GM06990 (cell line): ENCODE results near the gene NLE1.
"Not testable (repeated sequence)": the region's sequence is repeated elsewhere in the genome, so short reads cannot be mapped to it uniquely, and the experiment has no call there.

Experiments
- DNase-seq: peaks from one replicate; pipeline ENCODE4 v3.0.0-alpha.2; 2011; ENCODE audit not compliant: insufficient read length; ENCODE audit errors: extremely low read depth
- H3K27me3 ChIP-seq: replicated peaks from 2 replicates; pipeline ENCODE4 v1.6.0; 2011; ENCODE audit warnings: low read length; ENCODE audit not compliant: control insufficient read depth, insufficient read depth
- H3K36me3 ChIP-seq: 2 replicates; pipeline ENCODE4 v1.5.1; 2011; ENCODE audit warnings: low read length; ENCODE audit not compliant: control insufficient read depth, insufficient read depth
- H3K4me3 ChIP-seq: replicated peaks from 2 replicates; pipeline ENCODE4 v1.5.1; 2011; ENCODE audit warnings: low read depth, mild to moderate bottlenecking, control low read depth, low read length
- CTCF ChIP-seq: IDR thresholded peaks from 2 replicates; pipeline ENCODE4 v1.5.1; 2011; ENCODE audit warnings: low read length, control low read depth, mild to moderate bottlenecking, inconsistent platforms; ENCODE audit not compliant: insufficient read depth, poor library complexity, severe bottlenecking

Gene NLE1

GRCh38 chr17:35185849-35186248 lies 43.7 kb upstream of the NLE1 start:
- TF ChIP-seq CTCF, result no peak
- Histone ChIP-seq H3K4me3 (no peak overlapping the region), H3K27me3 (no peaks in the 10 kb centered on the region), H3K36me3 (no peaks in the 10 kb centered on the region)
- DNase-seq, result no peak

- DNase-seq, result no peak
- Histone ChIP-seq H3K36me3 (no peaks in the 10 kb centered on the region), H3K4me3 (no peak overlapping the region), H3K27me3 (no peaks in the 10 kb centered on the region)
- TF ChIP-seq CTCF, result no peak
Measured at GRCh38 chr17:35184274-35184673, 42.2 kb upstream of the NLE1 start.

GRCh38 chr17:35183332-35183731 lies 41.2 kb upstream of the NLE1 start:
- Histone ChIP-seq H3K27me3 (no peaks in the 10 kb centered on the region), H3K36me3 (no peaks in the 10 kb centered on the region), H3K4me3 (no peak overlapping the region)
- TF ChIP-seq CTCF, result no peak
- no peak for DNase-seq

GRCh38 chr17:35179379-35179778 lies 37.3 kb upstream of the NLE1 start:
- H3K4me3 ChIP-seq, DNase-seq, H3K27me3 ChIP-seq, H3K36me3 ChIP-seq: not testable (repeated sequence)

GRCh38 chr17:35176897-35177296 lies 34.8 kb upstream of the NLE1 start:
- no peaks in the 10 kb centered on the region; the same call in 1 of the 2 replicates for H3K27me3 ChIP-seq
- no peak for TF ChIP-seq CTCF
- no peak for DNase-seq
- no peaks in the 10 kb centered on the region for H3K36me3 ChIP-seq
- no peak overlapping the region for H3K4me3 ChIP-seq

- DNase-seq, result no peak
- Histone ChIP-seq H3K27me3 (no peaks in the 10 kb centered on the region; the same call in none of the 2 replicates), H3K36me3 (no peaks in the 10 kb centered on the region), H3K4me3 (no peak overlapping the region)
- TF ChIP-seq CTCF, result no peak
Measured at GRCh38 chr17:35175638-35176415, 33.7 kb upstream of the NLE1 start.
